IMR-90 (cell line): ENCODE results near the gene PPARG. TPM values are rescaled to one million over a fixed set of nuclear protein-coding genes. Genes with fewer than 3 reads are reported as not detected.

ENCODE experiments used
- ATAC-seq: fragments of 200-7000 bp; cut with Tn5 transposase; 2 replicates; pipeline ENCODE4 v1.9.1; 2020; ENCODE audit warnings: low read depth, mild to moderate bottlenecking, moderate library complexity
- BruUV-seq: library from RNA; stranded (reverse); fragments of 400-500 nt; replicated peaks from 2 replicates; lab custom pipeline; 2021; lab: Mats Ljungman, UMichigan
- CTCF ChIA-PET: fragments of 300-600 bp; formaldehyde crosslinking; extraction: SDS; loops from one replicate; lab custom pipeline; 2021; ENCODE audit warnings: antibody characterized with exemption; lab: Yijun Ruan, JAX
- POLR2A ChIA-PET: fragments of 300-600 bp; sonication (Branson Sonifier 250); formaldehyde crosslinking; loops from one replicate; lab custom pipeline; 2022; ENCODE audit warnings: antibody characterized with exemption; ENCODE audit not compliant: unreplicated experiment; lab: Charles Lee
- DNase-seq: peaks from one replicate; pipeline ENCODE4 v3.0.0; 2013
- H2AFZ ChIP-seq: replicated peaks from 2 replicates; pipeline ENCODE3; 2013; ENCODE audit warnings: low read length, mild to moderate bottlenecking; ENCODE audit not compliant: poor library complexity
- H2AK5ac ChIP-seq: 2 replicates; pipeline ENCODE4 v1.6.1; 2013; ENCODE audit warnings: low read depth, low read length, inconsistent platforms
- H2AK9ac ChIP-seq: replicated peaks from 2 replicates; pipeline ENCODE3; 2013; ENCODE audit warnings: mild to moderate bottlenecking, low read depth, low read length, moderate library complexity; ENCODE audit not compliant: poor library complexity
- H2BK120ac ChIP-seq: 2 replicates; pipeline ENCODE4 v1.6.1; 2013; ENCODE audit warnings: low read depth, low read length, inconsistent platforms
- H2BK15ac ChIP-seq: 3 replicates; pipeline ENCODE4 v1.6.1; 2013; ENCODE audit warnings: low read depth, low read length, inconsistent platforms
- H2BK20ac ChIP-seq: 2 replicates; pipeline ENCODE4 v1.6.1; 2013; ENCODE audit warnings: low read depth, mild to moderate bottlenecking, inconsistent platforms, low read length, moderate library complexity
- H2BK5ac ChIP-seq: 2 replicates; pipeline ENCODE4 v1.6.1; 2013; ENCODE audit warnings: mild to moderate bottlenecking, low read depth, low read length, inconsistent platforms; ENCODE audit not compliant: poor library complexity, severe bottlenecking
- H3K14ac ChIP-seq: replicated peaks from 2 replicates; pipeline ENCODE4 v1.6.1; 2013; ENCODE audit warnings: low read depth, low read length, inconsistent platforms
- H3K18ac ChIP-seq: 2 replicates; pipeline ENCODE4 v1.6.1; 2013; ENCODE audit warnings: low read depth, low read length, control low read depth
- H3K23ac ChIP-seq: 2 replicates; pipeline ENCODE4 v1.6.1; 2013; ENCODE audit warnings: low read depth, low read length, inconsistent platforms
- H3K27ac ChIP-seq: 2 replicates; pipeline ENCODE4 v1.5.1; 2013; ENCODE audit warnings: mild to moderate bottlenecking, control low read depth, low read length; ENCODE audit not compliant: insufficient read depth
- H3K27me3 ChIP-seq: 2 replicates; pipeline ENCODE4 v1.6.1; 2013; ENCODE audit warnings: low read length; ENCODE audit not compliant: control insufficient read depth, insufficient read depth
- H3K36me3 ChIP-seq: 2 replicates; pipeline ENCODE4 v1.6.1; 2013; ENCODE audit warnings: low read length, mixed read lengths; ENCODE audit not compliant: control insufficient read depth, insufficient read depth
- H3K4ac ChIP-seq: 2 replicates; pipeline ENCODE4 v1.6.1; 2013; ENCODE audit warnings: low read depth, low read length, inconsistent platforms
- H3K4me1 ChIP-seq: 2 replicates; pipeline ENCODE4 v1.6.1; 2013; ENCODE audit warnings: low read length, mixed read lengths; ENCODE audit not compliant: control insufficient read depth, insufficient read depth
- H3K4me2 ChIP-seq: 2 replicates; pipeline ENCODE4 v1.6.1; 2013; ENCODE audit warnings: low read depth, mild to moderate bottlenecking, control low read depth, low read length, moderate library complexity
- H3K4me3 ChIP-seq: 2 replicates; pipeline ENCODE4 v1.5.1; 2013; ENCODE audit warnings: low read depth, mild to moderate bottlenecking, control low read depth, low read length, moderate library complexity; ENCODE audit not compliant: insufficient read depth
- H3K56ac ChIP-seq: 2 replicates; pipeline ENCODE4 v1.6.1; 2013; ENCODE audit warnings: low read length, inconsistent platforms; ENCODE audit not compliant: insufficient read depth; ENCODE audit errors: extremely low read depth
- H3K79me1 ChIP-seq, 2 experiments: 2 replicates each; pipeline ENCODE4 v1.6.1; 2013; ENCODE audit warnings: low read length in 2 of 2, inconsistent platforms in 1 of 2, low read depth in 1 of 2
- H3K9ac ChIP-seq: 2 replicates; pipeline ENCODE4 v1.6.1; 2013; ENCODE audit warnings: low read depth, low read length, control low read depth
- H3K9me1 ChIP-seq: 2 replicates; pipeline ENCODE4 v1.6.1; 2013; ENCODE audit warnings: low read length, inconsistent platforms; ENCODE audit not compliant: insufficient read depth
- H3K9me3 ChIP-seq: 2 replicates; pipeline ENCODE4 v1.6.1; 2013; ENCODE audit warnings: low read length; ENCODE audit not compliant: control insufficient read depth, insufficient read depth
- H4K20me1 ChIP-seq: 2 replicates; pipeline ENCODE4 v1.6.1; 2013; ENCODE audit warnings: low read length, inconsistent platforms; ENCODE audit not compliant: insufficient read depth
- H4K5ac ChIP-seq: 2 replicates; pipeline ENCODE4 v1.6.1; 2013; ENCODE audit warnings: mild to moderate bottlenecking, low read depth, low read length, control low read depth
- H4K8ac ChIP-seq, 2 experiments: 2 replicates each; pipeline ENCODE4 v1.6.1; 2013; ENCODE audit warnings: low read depth in 2 of 2, low read length in 2 of 2, control low read depth in 1 of 2, inconsistent platforms in 1 of 2
- H4K91ac ChIP-seq: 2 replicates; pipeline ENCODE4 v1.6.1; 2013; ENCODE audit warnings: low read depth, low read length, inconsistent platforms; ENCODE audit not compliant: insufficient read depth
- BHLHE40 ChIP-seq: fragments of 150-350 bp; IDR thresholded peaks from 2 replicates; pipeline ENCODE4 v1.6.1; 2016; ENCODE audit warnings: mild to moderate bottlenecking, low read depth, low read length
- CHD1 ChIP-seq: IDR thresholded peaks from 2 replicates; pipeline ENCODE4 v1.6.1; 2012; ENCODE audit warnings: low read depth, low read length, improper control_type of control experiment
- RAD21 ChIP-seq: IDR thresholded peaks from 2 replicates; pipeline ENCODE4 v1.6.1; 2012; ENCODE audit warnings: low read length, improper control_type of control experiment
- RCOR1 ChIP-seq: IDR thresholded peaks from 2 replicates; pipeline ENCODE4 v1.6.1; 2012; ENCODE audit warnings: mild to moderate bottlenecking, low read length, improper control_type of control experiment; ENCODE audit not compliant: insufficient replicate concordance
- WGBS, 2 experiments: methylation state at CpG; one replicate each; pipeline versions ENCODE4 v1.1.5 to v1.1.7; 2013; ENCODE audit warnings: missing lambda C conversion rate in 2 of 2; ENCODE audit not compliant: insufficient read length in 1 of 2; ENCODE audit errors: extremely low coverage in 2 of 2; 5-methylcytosine and 5-hydroxymethylcytosine counted together
- dilution Hi-C: fragments of 300-500 bp; cut with HindIII; formaldehyde crosslinking; loops from one replicate; pipeline ENCODE4 v1.14.3; 2018; ENCODE audit warnings: low sequenced_read_pairs; ENCODE audit not compliant: unreplicated experiment
- in situ Hi-C: fragments of 300-500 bp; cut with MboI; formaldehyde crosslinking; loops from 3 replicates; pipeline ENCODE4 v1.14.3; 2019; ENCODE audit warnings: low sequenced_read_pairs, inconsistent platforms, mixed read lengths
- intact Hi-C: fragments of 100-400 bp; cut with micrococcal nuclease; formaldehyde crosslinking; loops from 2 replicates; pipeline ENCODE4 v1.10.0; 2022
- polyA plus RNA-seq, 3 experiments: library from polyadenylated mRNA; depleted of rRNA; stranded (reverse); fragments of >200 nt; gene quantifications; 2 replicates each; pipeline ENCODE4 v1.2.3, GENCODE V29; 2012; ENCODE audit warnings: low replicate concordance in 1 of 3
- total RNA-seq: library from RNA; depleted of rRNA; stranded (reverse); fragments of >200 nt; gene quantifications from 2 replicates; pipeline ENCODE4 v1.2.3, GENCODE V29; 2012

PPARG gene
- total and polyA plus RNA-seq, 2 of the 4 experiments (the other 2 are of a cell fraction), result 11.2 to 23.8 TPM

DNA sequence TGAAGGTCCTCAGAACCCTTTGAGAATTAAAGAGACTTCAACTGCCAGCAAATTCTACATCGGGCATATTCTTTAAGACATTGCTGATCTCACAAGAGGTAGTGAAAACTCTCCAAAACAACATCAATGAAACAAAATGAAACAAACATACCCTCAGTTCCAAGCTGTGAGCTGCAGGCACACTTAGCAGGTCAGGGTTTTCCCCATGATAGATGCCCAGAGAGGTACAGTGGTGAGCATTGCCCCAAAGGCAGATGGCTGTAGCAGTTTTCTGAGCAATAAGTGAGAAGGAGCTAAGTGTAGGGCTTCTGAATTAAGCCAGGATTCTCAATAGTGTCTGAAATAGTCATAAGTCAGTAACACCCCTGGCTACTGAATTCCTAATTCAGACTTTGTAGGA lies 99.3 kb downstream of the PPARG start:
- no peaks in the 10 kb centered on the region; the same call in 1 of the 2 replicates for H3K4me1 ChIP-seq
- POLR2A ChIA-PET, result no interaction called here
- H2BK120ac ChIP-seq, result no peak overlapping the region
- BruUV-seq, result no TSS peak
- intact Hi-C loops, result no loop called here
- no peak overlapping the region for H3K23ac ChIP-seq
- dilution Hi-C loops, result no loop called here
- H2BK20ac ChIP-seq, result no peak overlapping the region
- H4K5ac ChIP-seq, result no peak overlapping the region
- H4K20me1 ChIP-seq, result no peaks in the 10 kb centered on the region
- H3K18ac ChIP-seq, result no peak overlapping the region
- H3K4me2 ChIP-seq, result no peak overlapping the region
- peaks cover 5% of the 10 kb centered on the region; the same call in 1 of the 2 replicates for H3K36me3 ChIP-seq
- no peak overlapping the region for H3K27ac ChIP-seq
- in situ Hi-C loops, result no loop called here
- H3K4ac ChIP-seq, result no peak overlapping the region
- ATAC-seq (no peak), DNase-seq (no peak)
- H4K91ac ChIP-seq, result no peak overlapping the region
- H2AFZ ChIP-seq, result no peak overlapping the region
- H3K9me3 ChIP-seq, result 0 out of 2 replicates have a peak, but pooled peaks cover 1% of the 10 kb centered on the region
- no peak overlapping the region for H3K56ac ChIP-seq
- no peaks in the 10 kb centered on the region for H3K9me1 ChIP-seq
- TF ChIP-seq BHLHE40 (no peak), CHD1 (no peak), RCOR1 (no peak), RAD21 (no peak)
- WGBS, 2 experiments, result 100% methylated on average over 1 of the region's 1 CpG; no CpG with 5 or more reads in 1 of the 2 experiments
- H2AK9ac ChIP-seq, result no peak overlapping the region
- no peak overlapping the region for H2BK5ac ChIP-seq
- H2AK5ac ChIP-seq, result no peak overlapping the region
- CTCF ChIA-PET, result no interaction called here
- H3K27me3 ChIP-seq, result no peaks in the 10 kb centered on the region
- no peak overlapping the region for H3K14ac ChIP-seq
- H4K8ac ChIP-seq, result no peak overlapping the region
- H3K4me3 ChIP-seq, result no peak overlapping the region
- H2BK15ac ChIP-seq, result no peak overlapping the region
- H3K9ac ChIP-seq, result no peak overlapping the region
- H3K79me1 ChIP-seq, result no peaks in the 10 kb centered on the region
